NB4 (cell line): Measurements from ENCODE around the gene GABRB1.

ENCODE experiments used
- CTCF ChIP-seq: IDR thresholded peaks from one replicate; pipeline ENCODE4 v1.5.1; 2012; ENCODE audit warnings: low read depth, low read length
- MAX ChIP-seq: IDR thresholded peaks from 2 replicates; pipeline ENCODE4 v1.6.1; 2011; ENCODE audit warnings: low read depth, low read length
- MYC ChIP-seq: IDR thresholded peaks from 2 replicates; pipeline ENCODE4 v1.6.1; 2011; ENCODE audit warnings: low read depth, low read length
- POLR2A ChIP-seq: IDR thresholded peaks from 2 replicates; pipeline ENCODE4 v1.6.1; 2011; ENCODE audit warnings: mild to moderate bottlenecking; ENCODE audit not compliant: insufficient read length; ENCODE audit errors: extremely low read depth

- TF ChIP-seq CTCF (no peak), MAX (no peak), POLR2A (no peak), MYC (no peak)
These were observed 79.3 kb downstream of the GABRB1 start for GRCh38 chr4:47110546-47111132.
